HepG2 (cell line): ENCODE data around the gene ZNF620. TPM values are rescaled to one million over a fixed set of nuclear protein-coding genes. Genes with fewer than 3 reads are reported as not detected.
"Not testable (repeated sequence)": the region's sequence is repeated elsewhere in the genome, so short reads cannot be mapped to it uniquely, and the experiment has no call there.

Experiments used
- ATAC-seq: fragments of 200-7000 bp; cut with Tn5 transposase; 3 replicates; pipeline ENCODE4 v1.9.1; 2020; ENCODE audit warnings: mild to moderate bottlenecking, moderate library complexity
- BruUV-seq: library from RNA; stranded (reverse); fragments of 400-500 nt; replicated peaks from 2 replicates; lab custom pipeline; 2021; lab: Mats Ljungman, UMichigan
- CTCF ChIA-PET: fragments of 300-600 bp; formaldehyde crosslinking; extraction: SDS; loops from one replicate; lab custom pipeline; 2021; ENCODE audit warnings: low total read pairs, inconsistent platforms, low intra/inter-chr PET ratio; lab: Yijun Ruan, JAX
- POLR2A ChIA-PET: fragments of 350-600 bp; sonication (Branson Sonifier 250); formaldehyde crosslinking; loops from one replicate; lab custom pipeline; 2020; ENCODE audit warnings: antibody characterized with exemption, inconsistent platforms; lab: Yijun Ruan, JAX
- DNase-seq: peaks from one replicate; pipeline ENCODE4 v3.0.0-alpha.2; 2015; ENCODE audit warnings: low spot score
- FAIRE-seq: peaks from 3 replicates; lab custom pipeline; 2011; peaks lifted over from hg19 to GRCh38; lab: Jason Lieb, UNC
- H2AFZ ChIP-seq: one replicate; pipeline ENCODE4 v1.6.1; 2011; ENCODE audit warnings: low read length, inconsistent platforms
- H3K27ac ChIP-seq: fragments of 300-600 bp; 3 replicates; pipeline ENCODE4 v1.8.0; 2011; ENCODE audit warnings: mixed run types, mild to moderate bottlenecking, mixed read lengths, low read length, inconsistent platforms; ENCODE audit not compliant: insufficient read depth; ENCODE audit errors: extremely low read length
- H3K27me3 ChIP-seq, 2 experiments: fragments of 200-600 bp in 1 of 2; 2 replicates in 1 of 2; 3 replicates in 1 of 2; pipeline versions ENCODE4 v1.6.0 to v1.8.0; 2011; ENCODE audit warnings: low read length in 2 of 2, mild to moderate bottlenecking in 2 of 2, moderate library complexity in 2 of 2, inconsistent platforms in 1 of 2; ENCODE audit not compliant: insufficient read depth in 2 of 2, control insufficient read depth in 1 of 2
- H3K36me3 ChIP-seq, 2 experiments: fragments of 200-600 bp in 1 of 2; replicated peaks in 1 of 2; 2 replicates in 1 of 2; 3 replicates in 1 of 2; pipeline versions ENCODE4 v1.5.1 to v1.8.0; 2011; ENCODE audit warnings: low read length in 2 of 2, inconsistent platforms in 1 of 2; ENCODE audit not compliant: insufficient read depth in 2 of 2, control insufficient read depth in 1 of 2
- H3K4me1 ChIP-seq: 2 replicates; pipeline ENCODE4 v1.5.1; 2012; ENCODE audit warnings: low read length, inconsistent platforms; ENCODE audit not compliant: insufficient read depth
- H3K4me2 ChIP-seq: 2 replicates; pipeline ENCODE4 v1.6.0; 2011; ENCODE audit warnings: low read depth, low read length, inconsistent platforms
- H3K4me3 ChIP-seq, 3 experiments: fragments of 200-600 bp in 1 of 3; sonication (generic), shearing (Covaris generic) in 1 of 3; replicated peaks in 1 of 3; 2 replicates each; pipeline ENCODE4 v1.5.1; 2011 to 2016; ENCODE audit warnings: low read length in 3 of 3, inconsistent platforms in 2 of 3, low read depth in 2 of 3, mild to moderate bottlenecking in 2 of 3, control low read depth in 1 of 3, mixed read lengths in 1 of 3; ENCODE audit not compliant: insufficient read depth in 1 of 3
- H3K79me2 ChIP-seq: one replicate; pipeline ENCODE4 v1.6.1; 2011; ENCODE audit warnings: low read length, inconsistent platforms; ENCODE audit not compliant: insufficient read depth
- H3K9ac ChIP-seq: 2 replicates; pipeline ENCODE4 v1.6.0; 2011; ENCODE audit warnings: mild to moderate bottlenecking, low read depth, low read length, inconsistent platforms; ENCODE audit not compliant: insufficient read depth
- H3K9me3 ChIP-seq: 2 replicates; pipeline ENCODE4 v1.5.1; 2012; ENCODE audit warnings: mild to moderate bottlenecking, low read length
- H4K20me1 ChIP-seq: 2 replicates; pipeline ENCODE4 v1.6.0; 2011; ENCODE audit warnings: inconsistent platforms, mild to moderate bottlenecking, low read length, moderate library complexity; ENCODE audit not compliant: insufficient read depth
- ATRX ChIP-seq: sonication (generic); formaldehyde crosslinking; IDR thresholded peaks from 2 replicates; pipeline ENCODE4 v1.4.0; 2020; ENCODE audit warnings: missing genetic modification reagents, borderline replicate concordance
- BRD4 ChIP-seq: sonication (generic); formaldehyde crosslinking; IDR thresholded peaks from 2 replicates; pipeline ENCODE4 v1.4.0; 2020; ENCODE audit warnings: missing genetic modification reagents
- GABPB1 ChIP-seq: IDR thresholded peaks from 2 replicates; pipeline ENCODE4 v1.6.1; 2016; ENCODE audit warnings: mild to moderate bottlenecking, missing genetic modification reagents, moderate library complexity, missing compliant biosample characterization
- KDM3A ChIP-seq: IDR thresholded peaks from 2 replicates; pipeline ENCODE4 v1.6.1; 2018; ENCODE audit warnings: low read depth, missing compliant biosample characterization
- MAFK ChIP-seq, 2 experiments: IDR thresholded peaks in 1 of 2; conservative IDR thresholded peaks in 1 of 2; 2 replicates each; pipeline ENCODE4 v1.6.1; 2011; ENCODE audit warnings: improper control_type of control experiment in 2 of 2, low read length in 2 of 2
- SRSF4 ChIP-seq: fragments of 200-400 bp; formaldehyde crosslinking; IDR thresholded peaks from one replicate; pipeline ENCODE4 v1.6.1; 2018; ENCODE audit warnings: mild to moderate bottlenecking, low read depth, low read length, moderate library complexity; ENCODE audit not compliant: poor library complexity, severe bottlenecking
- ZNF7 ChIP-seq: IDR thresholded peaks from 2 replicates; pipeline ENCODE4 v1.6.1; 2016; ENCODE audit warnings: missing biosample characterization, missing genetic modification reagents
- ZSCAN12 ChIP-seq: sonication (generic); formaldehyde crosslinking; IDR thresholded peaks from 2 replicates; pipeline ENCODE4 v1.9.0; 2021; ENCODE audit warnings: mild to moderate bottlenecking, missing genetic modification reagents
- WGBS: methylation state at CpG from one replicate; pipeline ENCODE4 v1.1.6; 2017; ENCODE audit warnings: low lambda C conversion rate; 5-methylcytosine and 5-hydroxymethylcytosine counted together
- in situ Hi-C: cut with HindIII; loops from 2 replicates; pipeline ENCODE4 v1.10.0; 2017; ENCODE audit warnings: low pct_unique_long_range_greater_than_20kb; ENCODE audit not compliant: extremely low pct_ligation_motif_present
- intact Hi-C: fragments of 100-400 bp; cut with micrococcal nuclease; formaldehyde crosslinking; loops from one replicate; pipeline ENCODE4 v1.10.0; 2022; ENCODE audit not compliant: unreplicated experiment
- polyA plus RNA-seq, 8 experiments: library from polyadenylated mRNA; depleted of rRNA in 3 of 8; stranded (reverse) in 7 of 8; unstranded in 1 of 8; fragments of >200 nt; fragmentation: Illumina TruSeq in 4 of 8; extraction: Trizol in 4 of 8; gene quantifications; 2 replicates each; pipeline versions ENCODE4 v1.2.1 to v1.2.3, GENCODE V29; 2011 to 2016; ENCODE audit warnings: low read depth in 4 of 8, missing spikeins in 1 of 8, mixed read lengths in 1 of 8; ENCODE audit not compliant: insufficient read depth in 1 of 8
- total RNA-seq, 5 experiments: library from RNA; depleted of rRNA; stranded (reverse); fragments of >200 nt; fragmentation: Illumina TruSeq; extraction: Trizol; gene quantifications; 2 replicates each; pipeline ENCODE4 v1.2.3, GENCODE V29; 2016; ENCODE audit warnings: low read depth in 1 of 5

Gene ZNF620
- total and polyA plus RNA-seq, 2 of the 13 experiments (the other 11 are each of a cell fraction or from before 2014, with no cell fraction given), result 2.3 to 12.2 TPM

GRCh38 chr3:40550167-40550566, 44.3 kb downstream of the ZNF620 start:
- in situ Hi-C loops (no loop called here), intact Hi-C loops (no loop called here)
- H3K79me2 ChIP-seq, result no peaks in the 10 kb centered on the region
- FAIRE-seq, result no peak
- no peaks in the 10 kb centered on the region for H3K27me3 ChIP-seq
- no peaks in the 10 kb centered on the region for H3K36me3 ChIP-seq
- no peaks in the 10 kb centered on the region for H3K4me1 ChIP-seq
- WGBS, result 95% methylated on average over 1 of the region's 1 CpG
- H4K20me1 ChIP-seq, result no peaks in the 10 kb centered on the region
- no peak overlapping the region for H3K9ac ChIP-seq
- TF ChIP-seq MAFK (conservative IDR thresholded peaks at IDR 0.05 in 1 of 2, IDR thresholded peaks at IDR 0.05 in 1 of 2; ENCODE audit: low read length in 2 of 2), result no peak
- H3K9me3 ChIP-seq, result no peaks in the 10 kb centered on the region
- no TSS peak for BruUV-seq
- H3K27ac ChIP-seq, result no peak overlapping the region
- no peak overlapping the region for H3K4me3 ChIP-seq
- no peak for DNase-seq
- no peak overlapping the region for H3K4me2 ChIP-seq
- ChIA-PET CTCF (no interaction called here), POLR2A (no interaction called here)
- ATAC-seq, result no peak
- H2AFZ ChIP-seq, result no peak overlapping the region

GRCh38 chr3:40557575-40558161, 51.8 kb downstream of the ZNF620 start:
- Histone ChIP-seq H3K27me3 (no peaks in the 10 kb centered on the region), H4K20me1 (no peaks in the 10 kb centered on the region), H3K4me3 (no peak overlapping the region), H3K4me1 (no peaks in the 10 kb centered on the region), H3K4me2 (no peak overlapping the region), H3K9me3 (no peaks in the 10 kb centered on the region), H3K79me2 (no peaks in the 10 kb centered on the region), H3K27ac (no peak overlapping the region), H3K9ac (no peak overlapping the region), H2AFZ (no peak overlapping the region), H3K36me3 (no peaks in the 10 kb centered on the region)
- DNase-seq, result no peak
- POLR2A ChIA-PET, result no interaction called here
- CTCF ChIA-PET, result no interaction called here
- BruUV-seq, result no TSS peak
- ATAC-seq, result no peak
- TF ChIP-seq BRD4 (CRISPR knock-in tag) (no peak), SRSF4 (no peak), ZSCAN12 (CRISPR knock-in tag) (no peak), GABPB1 (no peak), KDM3A (CRISPR knock-in tag) (no peak), ATRX (CRISPR knock-in tag) (no peak), ZNF7 (CRISPR knock-in tag) (no peak)
- intact Hi-C loops, result no loop called here
- no peak for FAIRE-seq
- WGBS, result 78% methylated on average over 7 of the region's 7 CpGs
- in situ Hi-C loops, result no loop called here

- H3K79me2 ChIP-seq, ATAC-seq, BruUV-seq, intact Hi-C loops, H3K4me2 ChIP-seq, FAIRE-seq, DNase-seq, H3K9me3 ChIP-seq, H3K4me1 ChIP-seq, H3K27ac ChIP-seq, H4K20me1 ChIP-seq, CTCF ChIA-PET, H2AFZ ChIP-seq, H3K4me3 ChIP-seq, H3K36me3 ChIP-seq, H3K9ac ChIP-seq, in situ Hi-C loops, H3K27me3 ChIP-seq, POLR2A ChIA-PET: not testable (repeated sequence)
- WGBS, result 80% methylated on average over 9 of the region's 9 CpGs
Measured at GRCh38 chr3:40562482-40562881, 56.6 kb downstream of the ZNF620 start.
